PC-3 (cell line): ENCODE measurements around the gene BCL11B. TPM values are rescaled to one million over a fixed set of nuclear protein-coding genes. Genes with fewer than 3 reads are reported as not detected.

Source experiments
- ATAC-seq: fragments of 200-7000 bp; cut with Tn5 transposase; 2 replicates; pipeline ENCODE4 v1.9.1; 2020; ENCODE audit warnings: mild to moderate bottlenecking, moderate library complexity
- BruUV-seq: library from RNA; stranded (reverse); fragments of 400-500 nt; replicated peaks from 2 replicates; lab custom pipeline; 2021; lab: Mats Ljungman, UMichigan
- CTCF ChIA-PET: fragments of 300-600 bp; sonication (Branson Sonifier 250); formaldehyde crosslinking; loops from one replicate; lab custom pipeline; 2022; ENCODE audit warnings: antibody characterized with exemption; lab: Charles Lee
- POLR2A ChIA-PET: fragments of 300-600 bp; sonication (Branson Sonifier 250); formaldehyde crosslinking; loops from one replicate; lab custom pipeline; 2022; ENCODE audit warnings: antibody characterized with exemption; ENCODE audit not compliant: unreplicated experiment; lab: Charles Lee
- DNase-seq: peaks from one replicate; pipeline ENCODE4 v3.0.0-alpha.2; 2015
- H2AFZ ChIP-seq: fragments of 300-600 bp; sonication (generic); 2 replicates; pipeline ENCODE4 v1.6.0; 2016; ENCODE audit warnings: antibody characterized with exemption, low read length
- H3F3A ChIP-seq: fragments of 300-600 bp; sonication (generic); one replicate; pipeline ENCODE4 v1.6.0; 2017; ENCODE audit warnings: antibody characterized with exemption, low read length, control low read depth, mild to moderate bottlenecking; ENCODE audit not compliant: unreplicated experiment
- H3K27ac ChIP-seq: fragments of 300-600 bp; sonication (generic); 2 replicates; pipeline ENCODE4 v1.5.1; 2016; ENCODE audit warnings: mild to moderate bottlenecking, low read length
- H3K27me3 ChIP-seq: fragments of 300-600 bp; sonication (generic); 2 replicates; pipeline ENCODE4 v1.6.1; 2016; ENCODE audit warnings: low read length, mixed read lengths
- H3K36me3 ChIP-seq: fragments of 300-600 bp; sonication (generic); 2 replicates; pipeline ENCODE4 v1.6.1; 2016; ENCODE audit warnings: low read depth, mixed run types, low read length, mixed read lengths
- H3K4me1 ChIP-seq: fragments of 300-600 bp; sonication (generic); 2 replicates; pipeline ENCODE4 v1.5.1; 2016; ENCODE audit warnings: low read length; ENCODE audit not compliant: insufficient read depth
- H3K4me2 ChIP-seq: fragments of 300-600 bp; sonication (generic); 2 replicates; pipeline ENCODE4 v1.6.0; 2016; ENCODE audit warnings: low read length
- H3K4me3 ChIP-seq: fragments of 300-600 bp; sonication (generic); 2 replicates; pipeline ENCODE4 v1.5.1; 2016; ENCODE audit warnings: mild to moderate bottlenecking, low read length, mixed read lengths
- H3K79me2 ChIP-seq: fragments of 300-600 bp; sonication (generic); 2 replicates; pipeline ENCODE4 v1.6.1; 2017; ENCODE audit warnings: low read length, mixed read lengths
- H3K9ac ChIP-seq: fragments of 300-600 bp; sonication (generic); 2 replicates; pipeline ENCODE4 v1.6.0; 2016; ENCODE audit warnings: mild to moderate bottlenecking, low read length
- H3K9me2 ChIP-seq: fragments of 300-600 bp; sonication (generic); replicated peaks from 2 replicates; pipeline ENCODE4 v1.6.1; 2016; ENCODE audit warnings: mixed run types, low read length, mixed read lengths
- H3K9me3 ChIP-seq: fragments of 300-600 bp; sonication (generic); 2 replicates; pipeline ENCODE4 v1.6.1; 2016; ENCODE audit warnings: low read length, mixed read lengths
- H4K20me1 ChIP-seq: fragments of 300-600 bp; sonication (generic); 2 replicates; pipeline ENCODE4 v1.6.1; 2016; ENCODE audit warnings: low read length, mixed read lengths
- EZH2 ChIP-seq: fragments of 300-600 bp; sonication (generic); IDR thresholded peaks from one replicate; pipeline ENCODE4 v1.6.1; 2017; ENCODE audit warnings: antibody characterized with exemption, mild to moderate bottlenecking, low read length; ENCODE audit not compliant: unreplicated experiment
- EZH2phosphoT487 ChIP-seq: fragments of 300-600 bp; sonication (generic); IDR thresholded peaks from 2 replicates; pipeline ENCODE4 v1.6.1; 2018; ENCODE audit warnings: mild to moderate bottlenecking, antibody characterized with exemption, low read length, borderline replicate concordance
- intact Hi-C: fragments of 100-400 bp; cut with micrococcal nuclease; formaldehyde crosslinking; loops from 2 replicates; pipeline ENCODE4 v1.9.0; 2023
- total RNA-seq: library from RNA; depleted of rRNA; stranded (reverse); fragments of >200 nt; gene quantifications from 2 replicates; pipeline ENCODE4 v1.2.3, GENCODE V29; 2014
- TF ChIP-seq, protein P1 (sequence below): fragments of 300-600 bp; sonication (generic); conservative IDR thresholded peaks from 2 replicates; pipeline ENCODE4 v1.5.1; 2017; ENCODE audit warnings: antibody characterized with exemption, low read depth, mild to moderate bottlenecking, low read length

BCL11B gene
- total RNA-seq, 1 experiment from 2014 or later = 0.73 TPM

DNA sequence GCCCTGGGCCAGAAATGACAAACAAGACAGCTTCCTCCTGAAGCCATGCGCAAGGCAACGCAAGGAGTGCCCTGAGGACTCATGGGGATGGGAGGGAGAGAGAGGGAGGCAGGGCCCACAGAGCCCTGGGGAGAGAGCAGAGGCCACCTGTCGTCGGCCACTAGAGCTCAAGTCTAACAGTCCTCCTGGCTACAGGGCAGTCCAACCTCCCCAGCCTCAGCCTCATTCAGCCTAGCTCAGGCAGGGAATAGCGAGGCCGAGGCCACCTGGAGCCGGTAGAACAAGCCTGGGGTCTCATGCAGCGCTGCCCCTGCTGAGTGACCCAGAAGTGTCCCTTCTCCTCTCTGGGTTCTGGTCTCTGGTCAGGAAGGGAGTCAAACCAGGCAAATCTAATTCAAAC, 69.5 kb downstream of the BCL11B start:
- no peaks in the 10 kb centered on the region for H3K9me3 ChIP-seq
- ATAC-seq (no peak), DNase-seq (no peak)
- peaks cover 68% of the 10 kb centered on the region for H3K27me3 ChIP-seq
- H3K36me3 ChIP-seq = no peaks in the 10 kb centered on the region
- CTCF ChIA-PET = no interaction called here
- H2AFZ ChIP-seq = no peak overlapping the region
- no peaks in the 10 kb centered on the region for H4K20me1 ChIP-seq
- POLR2A ChIA-PET = no interaction called here
- H3K9me2 ChIP-seq = no peaks in the 10 kb centered on the region
- H3K4me1 ChIP-seq = no peaks in the 10 kb centered on the region
- H3K27ac ChIP-seq = no peak overlapping the region
- no peak overlapping the region for H3K4me3 ChIP-seq
- no TSS peak for BruUV-seq
- TF ChIP-seq, protein P1, sequence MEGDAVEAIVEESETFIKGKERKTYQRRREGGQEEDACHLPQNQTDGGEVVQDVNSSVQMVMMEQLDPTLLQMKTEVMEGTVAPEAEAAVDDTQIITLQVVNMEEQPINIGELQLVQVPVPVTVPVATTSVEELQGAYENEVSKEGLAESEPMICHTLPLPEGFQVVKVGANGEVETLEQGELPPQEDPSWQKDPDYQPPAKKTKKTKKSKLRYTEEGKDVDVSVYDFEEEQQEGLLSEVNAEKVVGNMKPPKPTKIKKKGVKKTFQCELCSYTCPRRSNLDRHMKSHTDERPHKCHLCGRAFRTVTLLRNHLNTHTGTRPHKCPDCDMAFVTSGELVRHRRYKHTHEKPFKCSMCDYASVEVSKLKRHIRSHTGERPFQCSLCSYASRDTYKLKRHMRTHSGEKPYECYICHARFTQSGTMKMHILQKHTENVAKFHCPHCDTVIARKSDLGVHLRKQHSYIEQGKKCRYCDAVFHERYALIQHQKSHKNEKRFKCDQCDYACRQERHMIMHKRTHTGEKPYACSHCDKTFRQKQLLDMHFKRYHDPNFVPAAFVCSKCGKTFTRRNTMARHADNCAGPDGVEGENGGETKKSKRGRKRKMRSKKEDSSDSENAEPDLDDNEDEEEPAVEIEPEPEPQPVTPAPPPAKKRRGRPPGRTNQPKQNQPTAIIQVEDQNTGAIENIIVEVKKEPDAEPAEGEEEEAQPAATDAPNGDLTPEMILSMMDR = no peak
- TF ChIP-seq EZH2phosphoT487 (no peak), EZH2 (no peak)
- no peak overlapping the region for H3K4me2 ChIP-seq
- no peaks in the 10 kb centered on the region for H3F3A ChIP-seq
- H3K79me2 ChIP-seq = no peaks in the 10 kb centered on the region
- intact Hi-C loops = no loop called here
- H3K9ac ChIP-seq = no peak overlapping the region

DNA sequence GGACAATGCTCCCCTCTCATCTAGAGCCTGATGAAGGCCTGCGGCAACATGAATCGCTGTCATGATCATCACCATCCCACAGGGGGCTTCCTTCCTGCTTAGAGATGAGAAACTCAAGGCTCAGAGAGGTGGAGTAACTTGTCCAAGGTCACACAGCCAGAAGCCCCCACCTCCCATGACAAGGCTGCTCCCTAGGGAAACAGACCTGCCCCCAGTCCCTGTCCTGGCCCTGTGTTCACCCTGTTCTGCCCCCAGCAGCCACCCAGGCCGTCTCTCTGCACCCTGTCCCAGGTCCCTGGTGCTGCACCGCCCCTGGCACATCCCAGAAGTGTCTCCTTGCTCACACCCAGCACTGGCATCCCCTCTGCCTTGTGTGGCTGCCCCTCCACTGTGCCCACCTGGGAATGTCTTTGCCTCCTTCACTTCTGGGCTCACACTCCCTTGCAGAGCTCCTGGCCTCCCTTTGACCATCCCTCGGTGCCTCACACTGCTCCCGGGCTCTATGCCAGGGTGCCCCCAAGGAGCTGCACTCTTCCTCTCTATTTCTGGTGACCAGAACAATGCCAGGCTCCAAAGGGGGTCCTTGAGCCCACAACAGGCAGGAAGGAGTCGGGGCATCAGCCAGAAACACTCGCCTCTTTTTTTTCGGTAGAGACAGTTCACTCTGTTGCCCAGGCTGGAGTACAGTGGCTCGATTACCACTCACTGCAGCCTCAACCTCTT, 70.5 kb downstream of the BCL11B start:
- peaks cover 69% of the 10 kb centered on the region for H3K27me3 ChIP-seq
- POLR2A ChIA-PET = no interaction called here
- H3K4me1 ChIP-seq = no peaks in the 10 kb centered on the region
- DNase-seq (no peak), ATAC-seq (no peak)
- no peak overlapping the region for H3K27ac ChIP-seq
- H2AFZ ChIP-seq = no peak overlapping the region
- intact Hi-C loops = no loop called here
- TF ChIP-seq EZH2phosphoT487 = no peak
- TF ChIP-seq EZH2 = no peak
- TF ChIP-seq, protein P1 = no peak
- no peaks in the 10 kb centered on the region for H3K9me3 ChIP-seq
- no TSS peak for BruUV-seq
- H3K4me3 ChIP-seq = no peak overlapping the region
- H3F3A ChIP-seq = no peaks in the 10 kb centered on the region
- no peak overlapping the region for H3K9ac ChIP-seq
- CTCF ChIA-PET = no interaction called here
- no peaks in the 10 kb centered on the region for H3K79me2 ChIP-seq
- no peaks in the 10 kb centered on the region for H3K36me3 ChIP-seq
- H3K4me2 ChIP-seq = no peak overlapping the region
- no peaks in the 10 kb centered on the region for H4K20me1 ChIP-seq
- H3K9me2 ChIP-seq = no peaks in the 10 kb centered on the region

DNA sequence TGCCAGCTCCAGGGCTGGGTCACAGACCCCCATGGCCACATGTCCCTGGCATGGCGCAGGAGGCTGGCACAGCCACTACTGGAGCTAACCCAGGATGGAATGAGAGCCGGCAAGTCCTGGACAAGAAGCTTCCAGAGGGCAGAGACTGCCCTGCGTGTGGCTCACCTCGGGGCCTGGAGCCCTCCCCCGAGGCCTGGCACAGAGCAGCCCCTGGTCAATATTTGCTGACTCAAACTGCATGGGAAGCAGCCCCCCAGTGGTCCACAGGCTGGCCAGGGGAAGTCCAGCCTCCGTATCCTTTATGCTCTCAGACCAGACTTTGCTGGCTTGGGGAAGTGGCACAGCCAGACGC, 71.4 kb downstream of the BCL11B start:
- H3K36me3 ChIP-seq = no peaks in the 10 kb centered on the region
- H3K4me2 ChIP-seq = no peak overlapping the region
- TF ChIP-seq EZH2 (no peak), EZH2phosphoT487 (no peak)
- TF ChIP-seq, protein P1 = no peak
- no peaks in the 10 kb centered on the region for H3K9me2 ChIP-seq
- no peak overlapping the region for H3K27ac ChIP-seq
- POLR2A ChIA-PET = no interaction called here
- CTCF ChIA-PET = no interaction called here
- H3K4me3 ChIP-seq = no peak overlapping the region
- no peaks in the 10 kb centered on the region for H3F3A ChIP-seq
- no peaks in the 10 kb centered on the region for H3K9me3 ChIP-seq
- DNase-seq = no peak
- H3K79me2 ChIP-seq = no peaks in the 10 kb centered on the region
- H3K4me1 ChIP-seq = no peaks in the 10 kb centered on the region
- H3K9ac ChIP-seq = no peak overlapping the region
- intact Hi-C loops = no loop called here
- H4K20me1 ChIP-seq = no peaks in the 10 kb centered on the region
- no peak for ATAC-seq
- peaks cover 76% of the 10 kb centered on the region for H3K27me3 ChIP-seq
- no TSS peak for BruUV-seq
- no peak overlapping the region for H2AFZ ChIP-seq
